Right lobe of liver (tissue), 4 donors: Measurements from ENCODE around the gene SLC44A1.

Experiments
- CTCF ChIP-seq, 4 donors: fragments of 200-600 bp in 3 of 4; fragments of 450-650 bp in 1 of 4; IDR thresholded peaks; one replicate each; pipeline versions ENCODE4 v1.5.1 to v1.8.0; 2016 to 2022; ENCODE audit warnings: antibody characterized with exemption in 4 of 4, mild to moderate bottlenecking in 2 of 4
- POLR2A ChIP-seq: fragments of 450-650 bp; IDR thresholded peaks from one replicate; pipeline ENCODE4 v1.6.1; 2017; ENCODE audit warnings: antibody characterized with exemption, mild to moderate bottlenecking
- donor health status: DM: no; HTN: no; CAD: no.
- donor health status: DM: no; HTN: no; CAD: no.
- donor health status: DM: no; HTN: yes; CAD: no.

DNA sequence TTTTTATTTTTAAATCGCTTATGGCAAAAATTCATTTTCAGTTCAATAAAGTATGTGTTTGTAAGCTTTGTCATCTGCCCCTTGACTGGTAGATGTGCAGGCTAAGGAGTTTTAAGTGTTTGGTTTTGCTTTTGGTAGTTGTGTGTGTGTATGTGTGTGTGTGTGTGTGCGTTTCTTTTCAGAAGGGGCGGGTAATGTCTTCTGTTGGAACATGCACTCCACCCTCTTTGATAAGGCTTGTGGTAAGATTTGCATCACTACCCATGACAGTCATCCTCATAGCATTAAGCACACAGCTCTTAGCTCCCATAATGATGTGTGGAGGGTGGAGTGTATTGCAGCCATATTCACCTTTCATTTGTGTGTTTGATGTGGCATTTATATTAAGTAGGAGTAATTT is 111.3 kb downstream of the SLC44A1 start:
- TF ChIP-seq CTCF (IDR thresholded peaks at IDR 0.05) (no peak), POLR2A (no peak)
